ENCODE results near the gene FUS. TPM values are rescaled to one million over a fixed set of nuclear protein-coding genes. Genes with fewer than 3 reads are reported as not detected.

The FUS gene
- total and polyA plus RNA-seq, 2 of the 13 experiments (the other 11 are each of a cell fraction or from before 2014, with no cell fraction given): 68.1 to 168 TPM

- no peak overlapping the region for H3K9ac ChIP-seq (ENCODE audit: insufficient read depth, low read depth, low read length)
- H3K36me3 ChIP-seq (replicated peaks in 1 of 2; ENCODE audit: control insufficient read depth in 1 of 2, insufficient read depth in 2 of 2, low read length in 2 of 2): peaks cover 43 to 77% of the 10 kb centered on the region in 2 experiments
- POLR2A ChIA-PET: interaction anchor here (1.2 to 2.6 kb wide), 6 partner anchors 8 to 15 kb away, joined by 3 to 13 read pairs (median 6); partner anchors contain the start of gene FUS
- CTCF ChIA-PET (ENCODE audit: low intra/inter-chr PET ratio, low total read pairs): no interaction called here
- ATAC-seq: no peak
- H3K9me3 ChIP-seq (ENCODE audit: low read length): no peaks in the 10 kb centered on the region
- H3K79me2 ChIP-seq (ENCODE audit: insufficient read depth, low read length): no peaks in the 10 kb centered on the region
- H3K27me3 ChIP-seq (ENCODE audit: control insufficient read depth in 1 of 2, insufficient read depth in 2 of 2, low read length in 2 of 2): no peaks in the 10 kb centered on the region
- no peak overlapping the region for H2AFZ ChIP-seq (ENCODE audit: low read length)
- peaks cover 42% of the 10 kb centered on the region for H4K20me1 ChIP-seq (ENCODE audit: insufficient read depth, low read length)
- no peak overlapping the region for H3K4me3 ChIP-seq (replicated peaks in 1 of 3; ENCODE audit: insufficient read depth in 1 of 3, low read depth in 2 of 3, low read length in 3 of 3)
- BruUV-seq (replicated peaks): no TSS peak
- DNase-seq (ENCODE audit: low spot score): no peak
- intact Hi-C loops (cut with micrococcal nuclease; ENCODE audit: unreplicated experiment): no loop called here
- 0 out of 2 replicates have a peak, but pooled peaks cover 5% of the 10 kb centered on the region for H3K4me1 ChIP-seq (ENCODE audit: insufficient read depth, low read length)
- in situ Hi-C loops (cut with HindIII; ENCODE audit: extremely low pct_ligation_motif_present, low pct_unique_long_range_greater_than_20kb): no loop called here
- no peak for TF ChIP-seq ZNF563 (CRISPR knock-in tag; IDR thresholded peaks at IDR 0.05)
- TF ChIP-seq NCOA1 (CRISPR knock-in tag; IDR thresholded peaks at IDR 0.05): no peak
- no peak for TF ChIP-seq GATAD2A (CRISPR knock-in tag; IDR thresholded peaks at IDR 0.05)
- 0 out of 2 replicates have a peak, but pooled peaks have one; percentile 6 for TF ChIP-seq RAD21 (CRISPR knock-in tag; IDR thresholded peaks at IDR 0.05)
- TF ChIP-seq SRF (IDR thresholded peaks at IDR 0.05; ENCODE audit: low read depth, low read length): 0 out of 2 replicates have a peak, but pooled peaks have one; percentile 10
- TF ChIP-seq POLR2G (IDR thresholded peaks at IDR 0.05; ENCODE audit: low read depth, low read length): 0 out of 2 replicates have a peak, but pooled peaks have one; percentile 22
- TF ChIP-seq POLR2AphosphoS5 (IDR thresholded peaks at IDR 0.05; ENCODE audit: low read depth, low read length): peak; percentile 41; the same call in 1 of the 2 replicates
- TF ChIP-seq RBFOX2 (IDR thresholded peaks at IDR 0.05; ENCODE audit: low read depth, low read length): peak; percentile 36; the same call in 1 of the 2 replicates
- no peak for TF ChIP-seq SOX6 (IDR thresholded peaks at IDR 0.05)
- no peak for TF ChIP-seq SOX6 (CRISPR knock-in tag; IDR thresholded peaks at IDR 0.05)
- no peak for TF ChIP-seq PRMT3 (CRISPR knock-in tag; IDR thresholded peaks at IDR 0.05; ENCODE audit: borderline replicate concordance, low read depth)
- TF ChIP-seq RBM22 (optimal IDR thresholded peaks at IDR 0.05; ENCODE audit: low read length): peak; percentile 95
- TF ChIP-seq ZBTB21 (CRISPR knock-in tag; IDR thresholded peaks at IDR 0.05): no peak
- no peak for TF ChIP-seq EEA1 (CRISPR knock-in tag; IDR thresholded peaks at IDR 0.05; ENCODE audit: borderline replicate concordance)
- peak; percentile 30; the same call in 1 of the 2 replicates for TF ChIP-seq PAF1 (CRISPR knock-in tag; IDR thresholded peaks at IDR 0.05)
- peak; percentile 93 for TF ChIP-seq POLR2AphosphoS2 (IDR thresholded peaks at IDR 0.05; ENCODE audit: low read depth, low read length)
- TF ChIP-seq ZNF510 (CRISPR knock-in tag; IDR thresholded peaks at IDR 0.05; ENCODE audit: low read depth): no peak
- TF ChIP-seq SAFB2 (CRISPR knock-in tag; IDR thresholded peaks at IDR 0.05; ENCODE audit: borderline replicate concordance, low read depth): no peak
- TF ChIP-seq MXI1 (IDR thresholded peaks at IDR 0.05; ENCODE audit: borderline replicate concordance, low read depth, low read length): no peak
- no peak for TF ChIP-seq MYC (CRISPR knock-in tag; IDR thresholded peaks at IDR 0.05; ENCODE audit: borderline replicate concordance)
- no peak for TF ChIP-seq ZNF577 (CRISPR knock-in tag; IDR thresholded peaks at IDR 0.05; ENCODE audit: borderline replicate concordance, low read depth)
- no peak for TF ChIP-seq NAIF1 (CRISPR knock-in tag; IDR thresholded peaks at IDR 0.05; ENCODE audit: borderline replicate concordance)
- FAIRE-seq: no peak
- no peak overlapping the region for H3K4me2 ChIP-seq (ENCODE audit: low read depth, low read length)
- 97% methylated on average over 16 of the region's 16 CpGs for WGBS (ENCODE audit: low lambda C conversion rate)
- H3K27ac ChIP-seq (ENCODE audit: extremely low read length, insufficient read depth, low read length): no peak overlapping the region
Measured at GRCh38 chr16:31192856-31193642, 13.1 kb downstream of the FUS start.

All from HepG2 (cell line).